BJ (cell line): ENCODE measurements around the gene FAM169A. TPM values are rescaled to one million over a fixed set of nuclear protein-coding genes. Genes with fewer than 3 reads are reported as not detected.
"Not testable (repeated sequence)": the region's sequence is repeated elsewhere in the genome, so short reads cannot be mapped to it uniquely, and the experiment has no call there.

Experiments used
- CTCF ChIA-PET: fragments of 350-600 bp; formaldehyde crosslinking; extraction: SDS; loops from one replicate; lab custom pipeline; 2021; ENCODE audit warnings: antibody characterized with exemption, inconsistent platforms; lab: Yijun Ruan, JAX
- POLR2A ChIA-PET: fragments of 300-600 bp; sonication (Branson Sonifier 250); formaldehyde crosslinking; extraction: SDS; loops from one replicate; lab custom pipeline; 2021; ENCODE audit warnings: antibody characterized with exemption; lab: Charles Lee
- DNase-seq: peaks from one replicate; pipeline ENCODE4 v3.0.0-alpha.2; 2011; ENCODE audit warnings: low read depth
- H3K27me3 ChIP-seq: 2 replicates; pipeline ENCODE4 v1.6.0; 2011; ENCODE audit warnings: low read length; ENCODE audit not compliant: control insufficient read depth, insufficient read depth
- H3K36me3 ChIP-seq: 2 replicates; pipeline ENCODE4 v1.5.1; 2011; ENCODE audit warnings: low read length; ENCODE audit not compliant: control insufficient read depth, insufficient read depth
- H3K4me3 ChIP-seq: 2 replicates; pipeline ENCODE4 v1.5.1; 2011; ENCODE audit warnings: low read depth, mild to moderate bottlenecking, control low read depth, low read length
- polyA plus RNA-seq: library from polyadenylated mRNA; depleted of rRNA; stranded (reverse); fragments of >200 nt; gene quantifications from 2 replicates; pipeline ENCODE4 v1.2.3, GENCODE V29; 2011; rRNA removed
- small RNA-seq: library from RNA; depleted of rRNA; stranded (forward); fragments of <200 nt; gene quantifications from one replicate; pipeline ENCODE3, GENCODE V24; 2012; ENCODE audit warnings: low replicate concordance, low read depth; ENCODE audit not compliant: insufficient read length
- TF ChIP-seq, protein P1 (sequence below): IDR thresholded peaks from 2 replicates; pipeline ENCODE4 v1.5.1; 2011; ENCODE audit warnings: low read depth, mild to moderate bottlenecking, control low read depth, inconsistent platforms, low read length, moderate library complexity; ENCODE audit not compliant: insufficient read depth

FAM169A gene
- polyA plus RNA-seq, 1 experiment, result 0.22 TPM

DNA sequence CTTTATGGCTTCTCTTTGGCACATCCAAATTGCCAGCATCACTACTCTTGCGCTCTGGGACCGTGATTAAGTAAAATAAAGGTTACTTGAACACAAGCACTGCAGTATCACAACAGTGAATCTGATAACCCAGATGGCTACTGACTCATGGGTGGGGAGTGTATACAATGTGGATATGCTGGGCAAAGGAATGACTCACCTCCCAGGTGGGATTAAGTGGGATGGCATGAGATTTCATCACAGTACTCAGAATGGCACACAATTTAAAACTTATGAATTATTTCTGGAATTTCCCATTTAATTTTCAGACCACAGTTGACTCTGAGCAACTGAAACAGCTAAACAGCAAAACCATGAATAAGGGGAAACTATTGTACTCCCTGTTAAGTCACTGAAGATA is 103.6 kb downstream of the FAM169A start:
- CTCF ChIA-PET, result interaction anchor here (0.6 kb wide), 1 partner anchor 163 kb away, joined by 3 read pairs; no protein-coding TSS in a partner anchor
- no peaks in the 10 kb centered on the region for H3K27me3 ChIP-seq
- DNase-seq, result no peak
- no peak overlapping the region for H3K4me3 ChIP-seq
- TF ChIP-seq, protein P1, sequence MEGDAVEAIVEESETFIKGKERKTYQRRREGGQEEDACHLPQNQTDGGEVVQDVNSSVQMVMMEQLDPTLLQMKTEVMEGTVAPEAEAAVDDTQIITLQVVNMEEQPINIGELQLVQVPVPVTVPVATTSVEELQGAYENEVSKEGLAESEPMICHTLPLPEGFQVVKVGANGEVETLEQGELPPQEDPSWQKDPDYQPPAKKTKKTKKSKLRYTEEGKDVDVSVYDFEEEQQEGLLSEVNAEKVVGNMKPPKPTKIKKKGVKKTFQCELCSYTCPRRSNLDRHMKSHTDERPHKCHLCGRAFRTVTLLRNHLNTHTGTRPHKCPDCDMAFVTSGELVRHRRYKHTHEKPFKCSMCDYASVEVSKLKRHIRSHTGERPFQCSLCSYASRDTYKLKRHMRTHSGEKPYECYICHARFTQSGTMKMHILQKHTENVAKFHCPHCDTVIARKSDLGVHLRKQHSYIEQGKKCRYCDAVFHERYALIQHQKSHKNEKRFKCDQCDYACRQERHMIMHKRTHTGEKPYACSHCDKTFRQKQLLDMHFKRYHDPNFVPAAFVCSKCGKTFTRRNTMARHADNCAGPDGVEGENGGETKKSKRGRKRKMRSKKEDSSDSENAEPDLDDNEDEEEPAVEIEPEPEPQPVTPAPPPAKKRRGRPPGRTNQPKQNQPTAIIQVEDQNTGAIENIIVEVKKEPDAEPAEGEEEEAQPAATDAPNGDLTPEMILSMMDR, result no peak
- POLR2A ChIA-PET, result no interaction called here
- peaks cover 2% of the 10 kb centered on the region; the same call in 1 of the 2 replicates for H3K36me3 ChIP-seq

DNA sequence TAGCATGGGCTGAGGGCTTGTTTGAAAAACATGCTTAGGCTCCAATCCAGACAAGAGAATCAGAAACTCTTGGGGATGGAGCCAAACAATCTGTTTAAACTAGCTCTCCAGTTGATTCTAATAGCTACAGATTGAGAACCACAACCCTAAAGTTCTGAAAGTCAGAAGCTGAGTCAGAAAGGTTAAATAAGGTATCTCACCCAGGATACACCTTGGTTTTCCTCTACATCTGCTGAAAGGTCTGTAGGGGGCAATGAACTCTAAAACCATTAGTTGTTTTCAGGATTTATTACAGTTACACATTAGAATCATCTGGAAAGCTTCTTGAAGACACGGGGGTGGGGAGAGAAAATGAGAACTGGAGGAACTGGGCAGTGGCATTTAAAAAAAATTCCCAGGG is 104.9 kb downstream of the FAM169A start:
- TF ChIP-seq, protein P1, result no peak
- POLR2A ChIA-PET, result no interaction called here
- CTCF ChIA-PET, result interaction anchor here (1.5 to 1.7 kb wide), 2 partner anchors 11 to 38 kb away, joined by 3 to 5 read pairs; no protein-coding TSS in a partner anchor
- no peak for DNase-seq
- no peaks in the 10 kb centered on the region for H3K27me3 ChIP-seq
- H3K4me3 ChIP-seq, result no peak overlapping the region
- peaks cover 4% of the 10 kb centered on the region for H3K36me3 ChIP-seq

DNA sequence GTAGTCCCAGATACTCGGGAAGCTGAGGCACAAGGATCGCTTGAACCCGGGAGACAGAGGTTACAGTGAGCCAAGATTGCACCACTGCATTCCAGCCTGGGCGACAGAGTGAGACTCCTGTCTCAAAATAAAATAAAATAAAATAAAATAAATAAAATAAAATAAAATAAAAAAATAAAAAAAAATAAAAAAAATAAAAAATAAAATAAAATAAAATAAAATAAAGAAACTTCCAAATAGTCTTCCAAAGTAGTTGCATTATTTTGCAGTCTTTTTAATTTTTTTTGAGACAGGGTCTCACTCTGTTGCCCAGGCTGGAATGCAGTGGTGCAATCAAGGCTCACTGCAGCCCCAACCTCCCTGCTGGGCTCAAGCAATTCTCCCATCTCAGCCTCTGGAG is 117.4 kb downstream of the FAM169A start:
- H3K36me3 ChIP-seq, POLR2A ChIA-PET, CTCF ChIA-PET, DNase-seq, H3K27me3 ChIP-seq, H3K4me3 ChIP-seq: not testable (repeated sequence)

DNA sequence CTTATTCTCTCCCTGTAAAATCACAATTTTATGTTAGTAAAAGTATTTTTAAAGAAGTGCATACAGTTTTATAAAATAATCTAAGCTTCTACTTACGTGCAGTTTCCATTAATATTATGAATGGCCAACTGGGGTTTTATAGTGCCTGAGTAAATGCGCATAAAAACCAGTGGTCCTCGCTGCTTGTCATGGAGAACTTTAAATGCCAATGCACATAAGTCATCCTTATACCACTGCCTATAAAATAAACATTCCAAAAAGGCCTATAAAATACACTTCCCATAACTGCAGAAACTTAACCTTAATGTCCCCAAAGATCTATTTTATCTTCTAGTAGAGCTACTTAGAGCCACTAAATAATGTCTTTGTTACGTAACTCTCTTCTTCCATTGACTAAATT is 127.8 kb downstream of the FAM169A start:
- ChIA-PET POLR2A (no interaction called here), CTCF (interaction anchor here (1.2 kb wide), 1 partner anchor 9 kb away, joined by 5 read pairs; no protein-coding TSS in a partner anchor)
- no peak for DNase-seq
- Histone ChIP-seq H3K36me3 (peaks cover 4% of the 10 kb centered on the region), H3K27me3 (no peaks in the 10 kb centered on the region), H3K4me3 (no peak overlapping the region)
- TF ChIP-seq, protein P1, result no peak

DNA sequence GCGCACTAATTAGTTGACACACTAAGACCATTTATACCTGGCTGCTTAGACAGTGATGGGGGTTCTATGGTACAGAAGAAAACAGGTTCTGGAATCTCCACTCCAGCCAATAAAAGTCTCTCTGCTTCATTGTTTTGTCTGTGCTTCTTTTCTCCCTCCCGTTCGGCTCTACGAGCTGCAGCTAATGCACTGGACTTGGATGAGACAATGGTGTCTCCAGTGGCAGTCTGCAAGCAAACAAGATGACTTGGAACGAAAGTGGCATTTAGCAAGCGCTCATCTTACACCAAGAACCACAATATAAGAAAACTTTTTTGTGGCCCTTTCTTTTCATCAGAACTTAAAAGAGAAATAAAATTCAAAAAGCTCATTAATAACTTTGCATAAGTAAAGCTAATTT is 129.4 kb downstream of the FAM169A start:
- TF ChIP-seq, protein P1, result no peak
- DNase-seq, result no peak
- Histone ChIP-seq H3K36me3 (peaks cover 5% of the 10 kb centered on the region), H3K27me3 (no peaks in the 10 kb centered on the region), H3K4me3 (no peak overlapping the region)
- ChIA-PET CTCF (no interaction called here), POLR2A (no interaction called here)

Small RNA genes lying within 50 kb of the gene (small RNA-seq; reads per million reads assigned to genes)
- not detected for gene RF00561

Other genes with a start within 250 kb of the FAM169A start
- 26.5 and 34.1 TPM in 2 replicates for gene ENC1, start 225.7 kb downstream of the FAM169A start, polyA plus RNA-seq
- gene HEXB, start 181.2 kb downstream of the FAM169A start, polyA plus RNA-seq, result 71.0 and 175 TPM in 2 replicates
- 19.3 and 35.6 TPM in 2 replicates for gene GFM2, start 99.3 kb downstream of the FAM169A start, polyA plus RNA-seq
- gene NSA2, start 99.1 kb downstream of the FAM169A start, polyA plus RNA-seq, result 11.7 and 66.8 TPM in 2 replicates
- 3.7 and 10.1 TPM in 2 replicates for gene GCNT4, start 186.2 kb upstream of the FAM169A start, polyA plus RNA-seq